Astrocyte (in vitro differentiated cells and primary cell): ENCODE data around the gene ZNF844. TPM values are rescaled to one million over a fixed set of nuclear protein-coding genes. Genes with fewer than 3 reads are reported as not detected.

Source experiments
- DNase-seq: peaks from one replicate; pipeline ENCODE4 v3.0.0-alpha.2; 2010; ENCODE audit warnings: low read depth
- FAIRE-seq: peaks from 2 replicates; lab custom pipeline; 2011; peaks lifted over from hg19 to GRCh38; lab: Jason Lieb, UNC
- H2AFZ ChIP-seq: 2 replicates; pipeline ENCODE4 v1.6.0; 2012; ENCODE audit warnings: low read depth, low read length, inconsistent platforms
- H3K27ac ChIP-seq: 2 replicates; pipeline ENCODE4 v1.5.1; 2011; ENCODE audit warnings: low read depth, low read length, inconsistent platforms
- H3K27me3 ChIP-seq: 2 replicates; pipeline ENCODE4 v1.6.0; 2011; ENCODE audit warnings: low read length, inconsistent platforms; ENCODE audit not compliant: insufficient read depth
- H3K36me3 ChIP-seq: 2 replicates; pipeline ENCODE4 v1.5.1; 2011; ENCODE audit warnings: low read length, inconsistent platforms; ENCODE audit not compliant: insufficient read depth
- H3K4me1 ChIP-seq: 2 replicates; pipeline ENCODE4 v1.5.1; 2011; ENCODE audit warnings: low read length, inconsistent platforms; ENCODE audit not compliant: insufficient read depth
- H3K4me2 ChIP-seq: 2 replicates; pipeline ENCODE4 v1.6.0; 2012; ENCODE audit warnings: low read length, inconsistent platforms
- H3K4me3 ChIP-seq: 2 replicates; pipeline ENCODE4 v1.5.1; 2011; ENCODE audit warnings: low read depth, mild to moderate bottlenecking, low read length, inconsistent platforms; ENCODE audit not compliant: insufficient read depth
- H3K79me2 ChIP-seq: 2 replicates; pipeline ENCODE4 v1.6.0; 2012; ENCODE audit warnings: mild to moderate bottlenecking, low read length, inconsistent platforms; ENCODE audit not compliant: insufficient read depth
- H3K9ac ChIP-seq: 2 replicates; pipeline ENCODE4 v1.6.0; 2012; ENCODE audit warnings: mild to moderate bottlenecking, low read length, inconsistent platforms
- H3K9me3 ChIP-seq: 2 replicates; pipeline ENCODE4 v1.5.1; 2012; ENCODE audit warnings: low read depth, mild to moderate bottlenecking, low read length, inconsistent platforms; ENCODE audit not compliant: insufficient read depth
- H4K20me1 ChIP-seq: 2 replicates; pipeline ENCODE4 v1.6.0; 2012; ENCODE audit warnings: low read length, inconsistent platforms; ENCODE audit not compliant: insufficient read depth
- H3K27ac Mint-ChIP-seq: one replicate; pipeline ENCODE4 v1.8.0; 2021; ENCODE audit warnings: mild to moderate bottlenecking, mixed read lengths; ENCODE audit not compliant: unreplicated experiment
- H3K27me3 Mint-ChIP-seq: one replicate; pipeline ENCODE4 v1.8.0; 2021; ENCODE audit warnings: low read depth, mixed read lengths; ENCODE audit not compliant: unreplicated experiment
- H3K36me3 Mint-ChIP-seq: one replicate; pipeline ENCODE4 v1.8.0; 2021; ENCODE audit warnings: low read depth, mixed read lengths; ENCODE audit not compliant: unreplicated experiment
- H3K4me1 Mint-ChIP-seq: one replicate; pipeline ENCODE4 v1.8.0; 2021; ENCODE audit warnings: low read depth, mixed read lengths; ENCODE audit not compliant: unreplicated experiment
- H3K4me3 Mint-ChIP-seq: one replicate; pipeline ENCODE4 v1.8.0; 2021; ENCODE audit warnings: mild to moderate bottlenecking, moderate library complexity, mixed read lengths; ENCODE audit not compliant: unreplicated experiment
- H3K9me3 Mint-ChIP-seq: one replicate; pipeline ENCODE4 v1.8.0; 2021; ENCODE audit warnings: mild to moderate bottlenecking, mixed read lengths; ENCODE audit not compliant: unreplicated experiment
- CTCF ChIP-seq: IDR thresholded peaks from 2 replicates; pipeline ENCODE4 v1.5.1; 2011; ENCODE audit warnings: low read depth, mild to moderate bottlenecking, inconsistent platforms, low read length, moderate library complexity; ENCODE audit not compliant: insufficient read depth
- EZH2 ChIP-seq: IDR thresholded peaks from 2 replicates; pipeline ENCODE4 v1.6.1; 2012; ENCODE audit warnings: mild to moderate bottlenecking, low read length, inconsistent platforms; ENCODE audit not compliant: insufficient read depth
- total RNA-seq: library from RNA; stranded (reverse); gene quantifications from 2 replicates; pipeline ENCODE4 v1.2.1, GENCODE V29; 2021

Gene ZNF844
- total RNA-seq, 1 donor from 2014 or later = not detected

GRCh38 chr19:12043752-12044422 is 20.6 kb upstream of the ZNF844 start:
- H3K36me3 Mint-ChIP-seq = no peaks in the 10 kb centered on the region

GRCh38 chr19:12047868-12048267 is 16.7 kb upstream of the ZNF844 start:
- Mint-ChIP-seq H3K4me1 (no peaks in the 10 kb centered on the region), H3K4me3 (no peak overlapping the region), H3K27ac (no peak overlapping the region), H3K9me3 (peaks cover 26% of the 10 kb centered on the region), H3K36me3 (no peaks in the 10 kb centered on the region), H3K27me3 (no peaks in the 10 kb centered on the region)
- H2AFZ ChIP-seq = no peak overlapping the region
- no peak overlapping the region for H3K9ac ChIP-seq
- no peaks in the 10 kb centered on the region for H3K79me2 ChIP-seq
- H4K20me1 ChIP-seq = no peaks in the 10 kb centered on the region
- H3K36me3 ChIP-seq = no peaks in the 10 kb centered on the region
- FAIRE-seq (no peak), DNase-seq (no peak)
- peaks cover 23% of the 10 kb centered on the region for H3K9me3 ChIP-seq
- no peak overlapping the region for H3K27ac ChIP-seq
- H3K27me3 ChIP-seq = no peaks in the 10 kb centered on the region
- peaks cover 4% of the 10 kb centered on the region for H3K4me1 ChIP-seq
- no peak overlapping the region for H3K4me2 ChIP-seq
- TF ChIP-seq CTCF = no peak
- TF ChIP-seq EZH2 = no peak
- no peak overlapping the region for H3K4me3 ChIP-seq

More at GRCh38 chr19:12043752-12044422, 20.6 kb upstream of the ZNF844 start:
- Histone ChIP-seq H3K36me3 (no peaks in the 10 kb centered on the region), H3K9ac (no peak overlapping the region), H3K79me2 (no peaks in the 10 kb centered on the region), H2AFZ (no peak overlapping the region), H3K9me3 (peaks cover 29% of the 10 kb centered on the region), H4K20me1 (no peaks in the 10 kb centered on the region), H3K4me1 (no peaks in the 10 kb centered on the region), H3K4me3 (no peak overlapping the region), H3K27ac (no peak overlapping the region), H3K27me3 (no peaks in the 10 kb centered on the region), H3K4me2 (no peak overlapping the region)
- no peak overlapping the region for H3K4me3 Mint-ChIP-seq
- no peak for FAIRE-seq
- no peak for DNase-seq
- no peaks in the 10 kb centered on the region for H3K4me1 Mint-ChIP-seq
- H3K27me3 Mint-ChIP-seq = no peaks in the 10 kb centered on the region
- peaks cover 33% of the 10 kb centered on the region for H3K9me3 Mint-ChIP-seq
- H3K27ac Mint-ChIP-seq = no peak overlapping the region
- TF ChIP-seq EZH2 = no peak
- TF ChIP-seq CTCF = no peak

GRCh38 chr19:12052091-12052496 is 12.4 kb upstream of the ZNF844 start:
- Mint-ChIP-seq H3K36me3 (no peaks in the 10 kb centered on the region), H3K9me3 (peaks cover 22% of the 10 kb centered on the region), H3K27ac (no peak overlapping the region), H3K4me1 (no peaks in the 10 kb centered on the region), H3K27me3 (no peaks in the 10 kb centered on the region), H3K4me3 (no peak overlapping the region)
- no peaks in the 10 kb centered on the region for H3K36me3 ChIP-seq
- H3K9ac ChIP-seq = peak overlapping the region; percentile 67
- peak; percentile 16 for DNase-seq
- peak overlapping the region; percentile 95 for H2AFZ ChIP-seq
- TF ChIP-seq EZH2 (no peak), CTCF (no peak)
- H3K27ac ChIP-seq = no peak overlapping the region
- peaks cover 4% of the 10 kb centered on the region for H3K4me1 ChIP-seq
- no peaks in the 10 kb centered on the region for H3K79me2 ChIP-seq
- H3K27me3 ChIP-seq = no peaks in the 10 kb centered on the region
- H3K9me3 ChIP-seq = peaks cover under 1% of the 10 kb centered on the region
- H3K4me2 ChIP-seq = peak overlapping the region; percentile 97
- H3K4me3 ChIP-seq = peak overlapping the region; percentile 69
- no peaks in the 10 kb centered on the region for H4K20me1 ChIP-seq
- FAIRE-seq = peak; percentile 45
